Hepatocyte (in vitro differentiated cells): ENCODE data around the gene PPP1R9A. TPM values are rescaled to one million over a fixed set of nuclear protein-coding genes. Genes with fewer than 3 reads are reported as not detected.

Experiments used
- DNase-seq: peaks from one replicate; pipeline ENCODE4 v3.0.0-alpha.2; 2016; ENCODE audit warnings: low spot score
- H2AFZ ChIP-seq: fragments of 200-600 bp; sonication (generic); 2 replicates; pipeline ENCODE4 v1.6.0; 2016; ENCODE audit warnings: antibody characterized with exemption, mild to moderate bottlenecking
- H3K27ac ChIP-seq: fragments of 200-600 bp; sonication (generic); 2 replicates; pipeline ENCODE4 v1.5.1; 2016; ENCODE audit warnings: mild to moderate bottlenecking
- H3K27me3 ChIP-seq: fragments of 200-600 bp; sonication (generic); 2 replicates; pipeline ENCODE4 v1.6.1; 2016
- H3K36me3 ChIP-seq: fragments of 200-600 bp; sonication (generic); replicated peaks from 2 replicates; pipeline ENCODE4 v1.5.1; 2016; ENCODE audit warnings: low read depth; ENCODE audit not compliant: insufficient read depth
- H3K4me1 ChIP-seq: fragments of 200-600 bp; sonication (generic); 2 replicates; pipeline ENCODE4 v1.5.1; 2016; ENCODE audit warnings: mild to moderate bottlenecking, moderate library complexity; ENCODE audit not compliant: insufficient read depth
- H3K4me2 ChIP-seq: fragments of 200-600 bp; sonication (generic); 2 replicates; pipeline ENCODE4 v1.6.0; 2016
- H3K4me3 ChIP-seq: fragments of 200-600 bp; sonication (generic); 2 replicates; pipeline ENCODE4 v1.5.1; 2016; ENCODE audit warnings: mild to moderate bottlenecking
- H3K79me2 ChIP-seq: fragments of 200-600 bp; sonication (generic); 2 replicates; pipeline ENCODE4 v1.6.0; 2017; ENCODE audit warnings: mild to moderate bottlenecking
- H3K9me2 ChIP-seq: fragments of 200-600 bp; sonication (generic); replicated peaks from 2 replicates; pipeline ENCODE4 v1.6.0; 2017; ENCODE audit warnings: mild to moderate bottlenecking; ENCODE audit not compliant: insufficient read depth
- H3K9me3 ChIP-seq: fragments of 200-600 bp; sonication (generic); 2 replicates; pipeline ENCODE4 v1.5.1; 2016; ENCODE audit warnings: low read depth, mild to moderate bottlenecking
- H4K20me1 ChIP-seq: fragments of 200-600 bp; sonication (generic); 2 replicates; pipeline ENCODE4 v1.6.0; 2016; ENCODE audit warnings: mild to moderate bottlenecking; ENCODE audit not compliant: insufficient read depth, poor library complexity, severe bottlenecking
- CTCF ChIP-seq: fragments of 200-600 bp; sonication (generic); IDR thresholded peaks from 2 replicates; pipeline ENCODE4 v1.5.1; 2016; ENCODE audit warnings: antibody characterized with exemption, mild to moderate bottlenecking; ENCODE audit not compliant: poor library complexity
- EZH2 ChIP-seq: fragments of 200-600 bp; sonication (generic); IDR thresholded peaks from 2 replicates; pipeline ENCODE4 v1.6.1; 2016; ENCODE audit warnings: antibody characterized with exemption, mild to moderate bottlenecking, borderline replicate concordance
- EZH2phosphoT487 ChIP-seq: fragments of 200-600 bp; sonication (generic); IDR thresholded peaks from one replicate; pipeline ENCODE4 v1.6.1; 2018; ENCODE audit warnings: antibody characterized with exemption, mild to moderate bottlenecking, low read depth, moderate library complexity; ENCODE audit not compliant: unreplicated experiment, severe bottlenecking
- WGBS: methylation state at CpG from one replicate; pipeline ENCODE4 v1.1.6; 2016; ENCODE audit warnings: low lambda C conversion rate; ENCODE audit errors: missing lambda C conversion rate; 5-methylcytosine and 5-hydroxymethylcytosine counted together
- polyA plus RNA-seq: library from polyadenylated mRNA; unstranded; fragments of >200 nt; fragmentation: Nextera tagmentation; extraction: Ambion mirVana; gene quantifications from 2 replicates; pipeline ENCODE4 v1.2.1, GENCODE V29; 2016
- total RNA-seq: library from RNA; depleted of rRNA; stranded (reverse); fragments of >200 nt; gene quantifications from 2 replicates; pipeline ENCODE4 v1.2.3, GENCODE V29; 2014

The PPP1R9A gene
- total and polyA plus RNA-seq, 2 experiments from 2014 or later, result 11.7 to 25.7 TPM

GRCh38 chr7:95102662-95103061 lies 195.3 kb downstream of the PPP1R9A start:
- WGBS, result 80% methylated on average over 3 of the region's 3 CpGs
- Histone ChIP-seq H4K20me1 (no peaks in the 10 kb centered on the region), H3K4me1 (peaks cover 4% of the 10 kb centered on the region), H3K9me3 (no peaks in the 10 kb centered on the region), H3K4me3 (no peak overlapping the region), H3K9me2 (no peaks in the 10 kb centered on the region), H3K79me2 (no peaks in the 10 kb centered on the region), H3K4me2 (no peak overlapping the region), H3K27ac (no peak overlapping the region), H2AFZ (no peak overlapping the region), H3K36me3 (no peaks in the 10 kb centered on the region), H3K27me3 (no peaks in the 10 kb centered on the region)
- no peak for DNase-seq
- TF ChIP-seq EZH2 (no peak), EZH2phosphoT487 (no peak), CTCF (no peak)

GRCh38 chr7:95104739-95105138 lies 197.3 kb downstream of the PPP1R9A start:
- Histone ChIP-seq H3K4me2 (peak overlapping the region; percentile 41), H3K4me1 (peaks cover 4% of the 10 kb centered on the region), H3K27me3 (no peaks in the 10 kb centered on the region), H3K9me3 (no peaks in the 10 kb centered on the region), H3K9me2 (no peaks in the 10 kb centered on the region), H4K20me1 (no peaks in the 10 kb centered on the region), H2AFZ (no peak overlapping the region), H3K36me3 (no peaks in the 10 kb centered on the region), H3K79me2 (peaks cover 5% of the 10 kb centered on the region), H3K4me3 (no peak overlapping the region), H3K27ac (peak overlapping the region; percentile 73)
- peak; percentile 76 for DNase-seq
- TF ChIP-seq CTCF (no peak), EZH2phosphoT487 (no peak), EZH2 (no peak)
- 48% methylated on average over 1 of the region's 1 CpG for WGBS

- Histone ChIP-seq H3K27me3 (no peaks in the 10 kb centered on the region), H4K20me1 (no peaks in the 10 kb centered on the region), H2AFZ (no peak overlapping the region), H3K27ac (peak overlapping the region; percentile 41), H3K79me2 (peaks cover 5% of the 10 kb centered on the region), H3K9me3 (no peaks in the 10 kb centered on the region), H3K9me2 (no peaks in the 10 kb centered on the region), H3K4me3 (no peak overlapping the region), H3K36me3 (no peaks in the 10 kb centered on the region), H3K4me1 (peaks cover 4% of the 10 kb centered on the region), H3K4me2 (no peak overlapping the region)
- no peak for DNase-seq
- TF ChIP-seq EZH2phosphoT487 (no peak), EZH2 (no peak), CTCF (no peak)
Measured at GRCh38 chr7:95105627-95106026, 198.2 kb downstream of the PPP1R9A start.

GRCh38 chr7:95106401-95106800 lies 199.0 kb downstream of the PPP1R9A start:
- Histone ChIP-seq H3K9me2 (no peaks in the 10 kb centered on the region), H3K27me3 (no peaks in the 10 kb centered on the region), H2AFZ (no peak overlapping the region), H4K20me1 (no peaks in the 10 kb centered on the region), H3K9me3 (no peaks in the 10 kb centered on the region), H3K79me2 (peaks cover 5% of the 10 kb centered on the region), H3K36me3 (no peaks in the 10 kb centered on the region), H3K4me3 (no peak overlapping the region), H3K4me1 (peaks cover 4% of the 10 kb centered on the region), H3K27ac (no peak overlapping the region), H3K4me2 (no peak overlapping the region)
- TF ChIP-seq EZH2 (no peak), EZH2phosphoT487 (no peak), CTCF (no peak)
- WGBS, result 87% methylated on average over 2 of the region's 2 CpGs
- no peak for DNase-seq
